Sigmoid colon (tissue), 7 donors: Measurements from ENCODE around the gene FADD. TPM values are rescaled to one million over a fixed set of nuclear protein-coding genes. Genes with fewer than 3 reads are reported as not detected.

ENCODE experiments used
- DNase-seq: peaks from one replicate; pipeline ENCODE4 v3.0.0-alpha.2; 2019
- H3K27ac ChIP-seq, 4 donors: fragments of 200-600 bp; sonication (generic); one replicate each; pipeline ENCODE4 v1.5.1; 2016 to 2019; ENCODE audit warnings: mild to moderate bottlenecking in 1 of 4
- H3K27me3 ChIP-seq, 3 donors: fragments of 200-600 bp; sonication (generic); one replicate each; pipeline ENCODE4 v1.5.1; 2019; ENCODE audit warnings: mild to moderate bottlenecking in 1 of 3
- H3K36me3 ChIP-seq, 4 donors: fragments of 200-600 bp; sonication (generic); one replicate each; pipeline ENCODE4 v1.5.1; 2016 to 2019
- H3K4me1 ChIP-seq, 4 donors: fragments of 200-600 bp; sonication (generic); one replicate each; pipeline ENCODE4 v1.5.1; 2017 to 2019
- H3K4me3 ChIP-seq, 4 donors: fragments of 200-600 bp; sonication (generic); one replicate each; pipeline ENCODE4 v1.5.1; 2017 to 2019; ENCODE audit warnings: mild to moderate bottlenecking in 2 of 4, moderate library complexity in 1 of 4
- H3K9me3 ChIP-seq, 4 donors: fragments of 200-600 bp in 3 of 4; sonication (generic) in 3 of 4; one replicate each; pipeline versions ENCODE4 v1.5.1 to v1.6.1; 2013 to 2019
- CTCF ChIP-seq, 4 experiments: fragments of 450-650 bp in 3 of 4; fragments of 200-600 bp in 1 of 4; IDR thresholded peaks; one replicate each; pipeline ENCODE4 v1.5.1; 2016 to 2019; ENCODE audit warnings: antibody characterized with exemption in 4 of 4, mild to moderate bottlenecking in 3 of 4, moderate library complexity in 2 of 4
- EP300 ChIP-seq, 4 donors: sonication (generic); formaldehyde crosslinking; IDR thresholded peaks; one replicate each; pipeline ENCODE4 v1.6.1; 2017; ENCODE audit warnings: antibody characterized with exemption in 4 of 4
- POLR2A ChIP-seq, 2 donors: fragments of 450-650 bp; IDR thresholded peaks; one replicate each; pipeline ENCODE4 v1.6.1; 2016; ENCODE audit warnings: antibody characterized with exemption in 2 of 2, mild to moderate bottlenecking in 2 of 2, moderate library complexity in 2 of 2
- POLR2AphosphoS5 ChIP-seq, 4 donors: sonication (generic); formaldehyde crosslinking; IDR thresholded peaks; one replicate each; pipeline ENCODE4 v1.6.1; 2017; ENCODE audit warnings: antibody characterized with exemption in 4 of 4
- WGBS, 2 donors: extraction: QIAGEN DNeasy Blood & Tissue Kit; methylation state at CpG; one replicate each; pipeline ENCODE4 v1.1.7; 2013; 5-methylcytosine and 5-hydroxymethylcytosine counted together
- intact Hi-C: fragments of 100-400 bp; cut with DNase I; formaldehyde crosslinking; loops from one replicate; pipeline ENCODE4 v1.15.1; 2023
- polyA plus RNA-seq, 3 donors: library from polyadenylated mRNA; stranded (reverse); fragments of 200-250 nt; gene quantifications; one replicate each; pipeline ENCODE4 v1.2.3, GENCODE V29; 2013
- total RNA-seq, 4 donors: library from RNA; depleted of rRNA; stranded (reverse); fragments of >200 nt; gene quantifications; one replicate each; pipeline ENCODE4 v1.1.0, GENCODE V29; 2016
- donor health status: healthy with polysubstance abuse.
- donor health status: Bipolar disorder and iron deficiency.
- donor health status: healthy.

Gene FADD
- total and polyA plus RNA-seq, 7 donors = 11.5 to 35.5 (median 20.4) TPM

DNA sequence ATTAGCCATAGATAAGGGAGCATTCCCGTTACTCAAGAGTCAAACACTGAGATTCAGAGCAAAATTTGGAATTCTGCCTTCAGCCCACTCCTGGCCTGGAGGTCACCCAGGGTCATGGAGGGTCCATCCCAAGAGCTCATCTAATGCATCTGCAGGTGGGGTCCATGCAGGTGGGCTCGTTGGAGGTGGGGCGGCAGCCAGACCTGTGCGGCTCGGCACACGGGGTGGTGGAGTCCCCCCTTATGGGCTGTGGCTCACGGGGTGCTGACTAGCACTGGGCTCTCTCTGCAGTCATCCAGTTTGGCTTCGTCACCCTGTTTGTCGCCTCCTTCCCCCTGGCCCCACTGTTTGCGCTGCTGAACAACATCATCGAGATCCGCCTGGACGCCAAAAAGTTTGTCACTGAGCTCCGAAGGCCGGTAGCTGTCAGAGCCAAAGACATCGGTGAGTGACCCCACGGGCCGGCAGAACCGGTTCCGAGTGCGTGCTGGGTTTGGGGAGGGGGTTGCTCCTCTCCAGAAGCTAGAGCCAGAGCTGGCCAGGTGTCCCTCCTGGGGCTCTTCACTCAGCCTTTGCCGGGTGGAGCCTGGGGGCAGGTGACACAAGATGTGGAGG lies 32.4 kb upstream of the FADD start:
- DNase-seq = no peak
- H3K4me3 ChIP-seq = no peak overlapping the region

GRCh38 chr11:70173018-70173417 lies 30.1 kb upstream of the FADD start:
- intact Hi-C loops = no loop called here
- Histone ChIP-seq H3K9me3 (no peaks in the 10 kb centered on the region), H3K4me3 (no peak overlapping the region), H3K27ac (no peak overlapping the region), H3K36me3 (no peaks in the 10 kb centered on the region), H3K4me1 (no peaks in the 10 kb centered on the region), H3K27me3 (peaks cover 0 to 10% (median 0%) of the 10 kb centered on the region in 3 donors)
- 71 to 85% methylated on average over 4 of the region's 4 CpGs for WGBS, 2 donors
- no peak for TF ChIP-seq EP300 (IDR thresholded peaks at IDR 0.05)
- no peak for DNase-seq

More for the DNA sequence above, 32.4 kb upstream of the FADD start:
- no peaks in the 10 kb centered on the region for H3K9me3 ChIP-seq
- H3K36me3 ChIP-seq = no peaks in the 10 kb centered on the region
- WGBS, 2 donors = 92 to 93% methylated on average over 22 of the region's 22 CpGs
- no peaks in the 10 kb centered on the region for H3K4me1 ChIP-seq
- H3K27ac ChIP-seq = no peak overlapping the region
- intact Hi-C loops = no loop called here
- TF ChIP-seq POLR2AphosphoS5 (IDR thresholded peaks at IDR 0.05) = no peak
- no peak for TF ChIP-seq EP300 (IDR thresholded peaks at IDR 0.05)
- TF ChIP-seq POLR2A (IDR thresholded peaks at IDR 0.05) = no peak
- no peak for TF ChIP-seq CTCF (IDR thresholded peaks at IDR 0.05)
- peaks cover 0 to 13% (median 0%) of the 10 kb centered on the region in 3 donors for H3K27me3 ChIP-seq

DNA sequence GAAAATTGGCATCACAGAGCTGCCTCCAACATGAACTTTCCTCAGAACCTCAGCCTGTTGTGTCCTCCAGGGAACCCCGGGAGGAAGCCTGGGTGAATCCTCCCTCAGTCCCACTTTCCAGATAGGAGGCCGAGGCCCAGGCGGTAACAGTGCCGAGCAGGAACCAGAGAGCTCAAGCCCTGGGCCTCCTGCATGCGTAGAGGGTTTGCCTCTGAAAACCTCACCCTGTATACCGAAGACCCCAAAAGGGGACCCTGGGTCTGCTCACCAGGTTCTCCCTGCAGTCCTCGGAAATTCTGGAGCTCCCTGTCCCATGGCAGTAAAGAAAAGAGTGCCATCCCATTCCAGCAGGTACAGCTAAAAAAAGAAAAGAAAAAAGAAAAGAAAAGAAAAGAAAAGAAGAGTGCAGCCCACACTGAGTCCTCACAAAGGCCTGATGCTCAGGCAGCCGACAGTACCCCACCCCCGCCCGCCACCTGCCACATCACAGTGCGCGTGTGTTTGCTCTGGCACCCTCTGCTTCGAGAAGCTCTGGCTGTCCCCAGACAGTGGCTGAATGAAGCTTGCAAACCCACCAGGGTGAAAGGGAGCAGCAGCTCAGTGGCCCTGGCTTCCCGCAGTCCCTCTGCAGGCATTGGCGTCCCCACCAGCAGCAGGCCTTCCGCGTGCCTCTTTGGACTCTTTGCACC lies 28.4 kb upstream of the FADD start:
- 88 to 89% methylated on average over 17 of the region's 17 CpGs for WGBS, 2 donors
- Histone ChIP-seq H3K27ac (no peak overlapping the region), H3K36me3 (no peaks in the 10 kb centered on the region), H3K4me1 (no peaks in the 10 kb centered on the region), H3K9me3 (no peaks in the 10 kb centered on the region), H3K4me3 (no peak overlapping the region), H3K27me3 (no peaks in the 10 kb centered on the region)
- TF ChIP-seq POLR2A (IDR thresholded peaks at IDR 0.05) (no peak), POLR2AphosphoS5 (IDR thresholded peaks at IDR 0.05) (no peak), CTCF (IDR thresholded peaks at IDR 0.05) (no peak), EP300 (IDR thresholded peaks at IDR 0.05) (no peak)
- intact Hi-C loops = no loop called here
- DNase-seq = no peak

DNA sequence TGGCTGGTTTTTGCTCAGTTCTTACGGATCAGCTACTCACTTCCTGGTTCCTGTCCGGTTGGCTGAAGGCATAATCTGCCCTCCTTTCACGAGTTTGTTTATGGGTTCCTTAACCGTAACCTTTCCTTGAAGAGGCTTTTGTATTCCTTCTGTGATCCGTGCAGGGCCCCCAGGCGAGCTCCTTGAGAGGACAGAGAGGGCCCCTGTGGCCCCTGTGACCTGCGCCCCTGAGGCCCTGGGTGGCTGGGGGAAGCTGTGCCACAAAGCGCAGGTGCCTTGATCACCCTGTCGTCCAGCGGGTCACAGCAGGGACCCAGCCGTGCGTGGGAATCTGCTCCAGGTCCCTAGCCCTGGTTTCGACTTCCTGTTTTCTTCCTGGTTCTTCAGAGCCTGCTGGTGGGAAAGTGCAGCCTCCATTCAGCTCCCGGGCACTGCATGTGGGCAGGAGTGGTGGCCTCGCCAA lies 27.8 kb upstream of the FADD start:
- TF ChIP-seq POLR2A (IDR thresholded peaks at IDR 0.05) (no peak), EP300 (IDR thresholded peaks at IDR 0.05) (no peak), POLR2AphosphoS5 (IDR thresholded peaks at IDR 0.05) (no peak), CTCF (IDR thresholded peaks at IDR 0.05) (no peak)
- Histone ChIP-seq H3K4me1 (no peaks in the 10 kb centered on the region), H3K27ac (no peak overlapping the region), H3K9me3 (no peaks in the 10 kb centered on the region), H3K36me3 (no peaks in the 10 kb centered on the region), H3K27me3 (no peaks in the 10 kb centered on the region), H3K4me3 (no peak overlapping the region)
- no peak for DNase-seq
- 76% methylated on average over 15 of the region's 15 CpGs for WGBS, 2 donors
- intact Hi-C loops = no loop called here

- Histone ChIP-seq H3K36me3 (no peaks in the 10 kb centered on the region), H3K27ac (no peak overlapping the region), H3K4me3 (no peak overlapping the region), H3K4me1 (no peaks in the 10 kb centered on the region), H3K27me3 (no peaks in the 10 kb centered on the region), H3K9me3 (no peaks in the 10 kb centered on the region)
- 77 to 87% methylated on average over 39 of the region's 39 CpGs for WGBS, 2 donors
- DNase-seq = no peak
- TF ChIP-seq POLR2A (IDR thresholded peaks at IDR 0.05) = no peak
- TF ChIP-seq POLR2AphosphoS5 (IDR thresholded peaks at IDR 0.05) = no peak
- no peak for TF ChIP-seq EP300 (IDR thresholded peaks at IDR 0.05)
- no peak for TF ChIP-seq CTCF (IDR thresholded peaks at IDR 0.05)
- intact Hi-C loops = no loop called here
These were observed 26.0 kb upstream of the FADD start for GRCh38 chr11:70176940-70177689.
